GM12878 (cell line): ENCODE results near the gene FDPS.

Source experiments
- BHLHE40 ChIP-seq, 2 experiments: fragments of 450-650 bp in 1 of 2; IDR thresholded peaks; 2 replicates each; pipeline ENCODE4 v1.6.1; 2011 to 2017; ENCODE audit warnings: low read depth in 2 of 2, borderline replicate concordance in 1 of 2, improper control_type of control experiment in 1 of 2, low read length in 1 of 2, mild to moderate bottlenecking in 1 of 2
- CHD1 ChIP-seq: IDR thresholded peaks from 2 replicates; pipeline ENCODE4 v1.6.1; 2012; ENCODE audit warnings: low read depth, low read length, improper control_type of control experiment
- CREB1 ChIP-seq: IDR thresholded peaks from 2 replicates; pipeline ENCODE4 v1.6.1; 2012; ENCODE audit warnings: low read depth, mild to moderate bottlenecking, inconsistent platforms
- CTCF ChIP-seq, 3 experiments: IDR thresholded peaks in 2 of 3; conservative IDR thresholded peaks in 1 of 3; 2 replicates each; pipeline ENCODE4 v1.5.1; 2011; ENCODE audit warnings: low read depth in 3 of 3, low read length in 3 of 3, mild to moderate bottlenecking in 3 of 3, control low read depth in 2 of 3, moderate library complexity in 2 of 3, inconsistent platforms in 1 of 3, mixed read lengths in 1 of 3; ENCODE audit not compliant: control insufficient read depth in 2 of 3, insufficient read depth in 1 of 3; ENCODE audit errors: extremely low read depth in 1 of 3
- EZH2 ChIP-seq: IDR thresholded peaks from 2 replicates; pipeline ENCODE4 v1.6.1; 2012; ENCODE audit warnings: low read depth, mild to moderate bottlenecking, control low read depth, inconsistent platforms, low read length, borderline replicate concordance; ENCODE audit not compliant: control insufficient read depth
- GABPA ChIP-seq: IDR thresholded peaks from 2 replicates; pipeline ENCODE4 v1.6.1; 2014; ENCODE audit warnings: antibody characterized with exemption, low read depth, mild to moderate bottlenecking, inconsistent platforms
- MEF2B ChIP-seq: fragments of 450-650 bp; IDR thresholded peaks from 2 replicates; pipeline ENCODE4 v1.6.1; 2018; ENCODE audit warnings: mild to moderate bottlenecking, moderate library complexity; ENCODE audit not compliant: partially characterized antibody, poor library complexity, severe bottlenecking
- RFX5 ChIP-seq: IDR thresholded peaks from 2 replicates; pipeline ENCODE4 v1.6.1; 2011; ENCODE audit warnings: low read depth, low read length, improper control_type of control experiment
- SMC3 ChIP-seq: IDR thresholded peaks from 2 replicates; pipeline ENCODE4 v1.6.1; 2011; ENCODE audit warnings: low read length, improper control_type of control experiment, borderline replicate concordance
- STAT1 ChIP-seq: fragments of 450-650 bp; conservative IDR thresholded peaks from 2 replicates; pipeline ENCODE4 v1.6.1; 2014; ENCODE audit warnings: antibody characterized with exemption, mild to moderate bottlenecking
- TBL1XR1 ChIP-seq: IDR thresholded peaks from 2 replicates; pipeline ENCODE4 v1.6.1; 2012; ENCODE audit warnings: low read depth, low read length, improper control_type of control experiment
- TCF7 ChIP-seq: IDR thresholded peaks from 2 replicates; pipeline ENCODE4 v1.6.1; 2014; ENCODE audit warnings: antibody characterized with exemption, borderline replicate concordance

- TF ChIP-seq SMC3 (no peak), GABPA (no peak), CREB1 (no peak), RFX5 (no peak), EZH2 (no peak), TBL1XR1 (no peak), CTCF (IDR thresholded peaks at IDR 0.05 in 2 of 3, conservative IDR thresholded peaks at IDR 0.05 in 1 of 3; ENCODE audit: control insufficient read depth in 2 of 3, extremely low read depth in 1 of 3, insufficient read depth in 1 of 3, low read depth in 3 of 3, low read length in 3 of 3) (no peak), CHD1 (no peak), BHLHE40 (IDR thresholded peaks at IDR 0.05; ENCODE audit: borderline replicate concordance in 1 of 2, low read depth in 2 of 2, low read length in 1 of 2) (no peak), STAT1 (no peak), MEF2B (no peak), TCF7 (no peak)
Observed at GRCh38 chr1:155295183-155295941, 13.3 kb upstream of the FDPS start.
